Measurements from ENCODE around the gene UGT2B11. TPM values are rescaled to one million over a fixed set of nuclear protein-coding genes. Genes with fewer than 3 reads are reported as not detected.
A peak's percentile ranks its signal among the peaks of the same experiment; 100 is the strongest.
"Not testable (repeated sequence)": the region's sequence is repeated elsewhere in the genome, so short reads cannot be mapped to it uniquely, and the experiment has no call there.

Gene UGT2B11
- polyA plus RNA-seq = 0.15 TPM
- long read RNA-seq, donor 1 = 0 reads
- long read RNA-seq, donor 2 = 0 reads
- long read RNA-seq, donor 3 = 0 reads
- long read RNA-seq, donor 4 = 0 reads
- long read RNA-seq, donor 5 = 0 reads
- long read RNA-seq, donor 6, partial matches to known transcripts = 0 of 1 reads
- long read RNA-seq, donor 6, other reads (novel, unspliced or antisense) = 0 of 1 reads
- long read RNA-seq, donor 7 = 0 reads
- long read RNA-seq, donor 8 = 0 reads
- long read RNA-seq, donor 9 = 0 reads
- long read RNA-seq, donor 10 = 0 reads
- long read RNA-seq, donor 11 = 0 reads

GRCh38 chr4:69214716-69215115 lies at the start of gene UGT2B11:
Gene UGT2B11, minus strand, starts transcription at chr4:69214748. Its CDS starts 26 bp downstream, at chr4:69214722.
- Histone ChIP-seq H3K9me3 (ENCODE audit: control insufficient read depth, low read depth, low read length) (no peaks in the 10 kb centered on the region), H3K27me3 (ENCODE audit: control insufficient read depth, insufficient read depth, low read length) (no peaks in the 10 kb centered on the region), H3K4me1 (ENCODE audit: control insufficient read depth, insufficient read depth, low read length) (no peaks in the 10 kb centered on the region), H3K36me3 (ENCODE audit: control insufficient read depth, insufficient read depth, low read length) (no peaks in the 10 kb centered on the region), H3K27ac (ENCODE audit: low read length) (no peak within 1 kb of the TSS), H3K4me3 (ENCODE audit: low read length) (no peak within 1 kb of the TSS)
- 36% methylated on average over 2 of the region's 3 CpGs for WGBS (ENCODE audit: insufficient coverage, low lambda C conversion rate)
- DNase-seq = no peak

- not testable (repeated sequence) for H3K36me3 ChIP-seq (ENCODE audit: control insufficient read depth, insufficient read depth, low read length); H3K4me1 ChIP-seq (ENCODE audit: control insufficient read depth, insufficient read depth, low read length); H3K4me3 ChIP-seq (ENCODE audit: low read length); H3K9me3 ChIP-seq (ENCODE audit: control insufficient read depth, low read depth, low read length); H3K27me3 ChIP-seq (ENCODE audit: control insufficient read depth, insufficient read depth, low read length); DNase-seq; H3K27ac ChIP-seq (ENCODE audit: low read length)
- 75% methylated on average over 3 of the region's 3 CpGs for WGBS (ENCODE audit: insufficient coverage, low lambda C conversion rate)
These were observed 38.7 kb upstream of the UGT2B11 start for GRCh38 chr4:69253147-69253772.

GRCh38 chr4:69250884-69251283 lies 36.3 kb upstream of the UGT2B11 start:
- no CpG with 5 or more reads among the region's 2 CpGs for WGBS (ENCODE audit: insufficient coverage, low lambda C conversion rate)
- not testable (repeated sequence) for H3K9me3 ChIP-seq (ENCODE audit: control insufficient read depth, low read depth, low read length); H3K36me3 ChIP-seq (ENCODE audit: control insufficient read depth, insufficient read depth, low read length); H3K4me1 ChIP-seq (ENCODE audit: control insufficient read depth, insufficient read depth, low read length); DNase-seq; H3K27me3 ChIP-seq (ENCODE audit: control insufficient read depth, insufficient read depth, low read length); H3K4me3 ChIP-seq (ENCODE audit: low read length); H3K27ac ChIP-seq (ENCODE audit: low read length)

- not testable (repeated sequence) for H3K27ac ChIP-seq (ENCODE audit: low read length); DNase-seq; H3K4me3 ChIP-seq (ENCODE audit: low read length); H3K27me3 ChIP-seq (ENCODE audit: control insufficient read depth, insufficient read depth, low read length); H3K9me3 ChIP-seq (ENCODE audit: control insufficient read depth, low read depth, low read length); H3K36me3 ChIP-seq (ENCODE audit: control insufficient read depth, insufficient read depth, low read length)
- H3K4me1 ChIP-seq (ENCODE audit: control insufficient read depth, insufficient read depth, low read length) = peaks cover 11% of the 10 kb centered on the region
- WGBS (ENCODE audit: insufficient coverage, low lambda C conversion rate) = 90% methylated on average over 2 of the region's 3 CpGs
These were observed 28.2 kb upstream of the UGT2B11 start for GRCh38 chr4:69242562-69243240.

GRCh38 chr4:69241746-69242145 lies 27.2 kb upstream of the UGT2B11 start:
- not testable (repeated sequence) for H3K27ac ChIP-seq (ENCODE audit: low read length); H3K27me3 ChIP-seq (ENCODE audit: control insufficient read depth, insufficient read depth, low read length); H3K36me3 ChIP-seq (ENCODE audit: control insufficient read depth, insufficient read depth, low read length); H3K9me3 ChIP-seq (ENCODE audit: control insufficient read depth, low read depth, low read length); H3K4me3 ChIP-seq (ENCODE audit: low read length)
- peaks cover 11% of the 10 kb centered on the region for H3K4me1 ChIP-seq (ENCODE audit: control insufficient read depth, insufficient read depth, low read length)
- peak in 1 of 2 donors; percentile 24 for DNase-seq
- WGBS (ENCODE audit: insufficient coverage, low lambda C conversion rate) = 60% methylated on average over 2 of the region's 2 CpGs

GRCh38 chr4:69240787-69241186 lies 26.2 kb upstream of the UGT2B11 start:
- Histone ChIP-seq H3K27ac (ENCODE audit: low read length) (peak overlapping the region; percentile 48), H3K4me1 (ENCODE audit: control insufficient read depth, insufficient read depth, low read length) (peaks cover 11% of the 10 kb centered on the region)
- H3K9me3 ChIP-seq (ENCODE audit: control insufficient read depth, low read depth, low read length); H3K4me3 ChIP-seq (ENCODE audit: low read length); H3K36me3 ChIP-seq (ENCODE audit: control insufficient read depth, insufficient read depth, low read length); H3K27me3 ChIP-seq (ENCODE audit: control insufficient read depth, insufficient read depth, low read length): not testable (repeated sequence)
- no CpG with 5 or more reads among the region's 3 CpGs for WGBS (ENCODE audit: insufficient coverage, low lambda C conversion rate)
- peak in 1 of 2 donors; percentile 53 for DNase-seq

GRCh38 chr4:69239557-69240168 lies 25.1 kb upstream of the UGT2B11 start:
- H3K27ac ChIP-seq (ENCODE audit: low read length) = peak overlapping the region; percentile 66
- H3K4me1 ChIP-seq (ENCODE audit: control insufficient read depth, insufficient read depth, low read length) = peaks cover 11% of the 10 kb centered on the region
- H3K27me3 ChIP-seq (ENCODE audit: control insufficient read depth, insufficient read depth, low read length) = no peaks in the 10 kb centered on the region
- DNase-seq = peak; percentile 65 to 88
- 40% methylated on average over 1 of the region's 6 CpGs for WGBS (ENCODE audit: insufficient coverage, low lambda C conversion rate)
- no peaks in the 10 kb centered on the region for H3K9me3 ChIP-seq (ENCODE audit: control insufficient read depth, low read depth, low read length)
- H3K4me3 ChIP-seq (ENCODE audit: low read length) = no peak overlapping the region
- H3K36me3 ChIP-seq (ENCODE audit: control insufficient read depth, insufficient read depth, low read length) = no peaks in the 10 kb centered on the region

- peak overlapping the region; percentile 66 for H3K27ac ChIP-seq (ENCODE audit: low read length)
These were observed 24.5 kb upstream of the UGT2B11 start for GRCh38 chr4:69239092-69239491.

GRCh38 chr4:69224891-69225290 lies 10.3 kb upstream of the UGT2B11 start:
- no peak overlapping the region for H3K27ac ChIP-seq (ENCODE audit: low read length)
- DNase-seq = no peak
- no peaks in the 10 kb centered on the region for H3K27me3 ChIP-seq (ENCODE audit: control insufficient read depth, insufficient read depth, low read length)
- H3K9me3 ChIP-seq (ENCODE audit: control insufficient read depth, low read depth, low read length) = no peaks in the 10 kb centered on the region
- WGBS (ENCODE audit: insufficient coverage, low lambda C conversion rate) = no CpG with 5 or more reads among the region's 2 CpGs
- H3K36me3 ChIP-seq (ENCODE audit: control insufficient read depth, insufficient read depth, low read length) = no peaks in the 10 kb centered on the region
- H3K4me1 ChIP-seq (ENCODE audit: control insufficient read depth, insufficient read depth, low read length) = no peaks in the 10 kb centered on the region
- H3K4me3 ChIP-seq (ENCODE audit: low read length) = no peak overlapping the region

More at GRCh38 chr4:69239092-69239491, 24.5 kb upstream of the UGT2B11 start:
- Histone ChIP-seq H3K4me1 (ENCODE audit: control insufficient read depth, insufficient read depth, low read length) (peaks cover 11% of the 10 kb centered on the region), H3K36me3 (ENCODE audit: control insufficient read depth, insufficient read depth, low read length) (no peaks in the 10 kb centered on the region), H3K27me3 (ENCODE audit: control insufficient read depth, insufficient read depth, low read length) (no peaks in the 10 kb centered on the region), H3K9me3 (ENCODE audit: control insufficient read depth, low read depth, low read length) (no peaks in the 10 kb centered on the region), H3K4me3 (ENCODE audit: low read length) (no peak overlapping the region)
- DNase-seq = no peak
- 100% methylated on average over 1 of the region's 2 CpGs for WGBS (ENCODE audit: insufficient coverage, low lambda C conversion rate)

GRCh38 chr4:69223277-69223676 lies 8.7 kb upstream of the UGT2B11 start:
- not testable (repeated sequence) for H3K4me3 ChIP-seq (ENCODE audit: low read length); H3K27ac ChIP-seq (ENCODE audit: low read length); H3K9me3 ChIP-seq (ENCODE audit: control insufficient read depth, low read depth, low read length); DNase-seq; H3K4me1 ChIP-seq (ENCODE audit: control insufficient read depth, insufficient read depth, low read length); H3K27me3 ChIP-seq (ENCODE audit: control insufficient read depth, insufficient read depth, low read length); H3K36me3 ChIP-seq (ENCODE audit: control insufficient read depth, insufficient read depth, low read length)
- no CpG with 5 or more reads among the region's 6 CpGs for WGBS (ENCODE audit: insufficient coverage, low lambda C conversion rate)

Data from large intestine (tissue), 12 donors.